Kidney tubule cell (primary cell): ENCODE measurements around the gene CHCHD1.
"Not testable (repeated sequence)": the region's sequence is repeated elsewhere in the genome, so short reads cannot be mapped to it uniquely, and the experiment has no call there.

Source experiments
- DNase-seq: peaks from one replicate; pipeline ENCODE4 v3.0.0-alpha.2; 2018; ENCODE audit warnings: low spot score

CHCHD1 gene

DNA sequence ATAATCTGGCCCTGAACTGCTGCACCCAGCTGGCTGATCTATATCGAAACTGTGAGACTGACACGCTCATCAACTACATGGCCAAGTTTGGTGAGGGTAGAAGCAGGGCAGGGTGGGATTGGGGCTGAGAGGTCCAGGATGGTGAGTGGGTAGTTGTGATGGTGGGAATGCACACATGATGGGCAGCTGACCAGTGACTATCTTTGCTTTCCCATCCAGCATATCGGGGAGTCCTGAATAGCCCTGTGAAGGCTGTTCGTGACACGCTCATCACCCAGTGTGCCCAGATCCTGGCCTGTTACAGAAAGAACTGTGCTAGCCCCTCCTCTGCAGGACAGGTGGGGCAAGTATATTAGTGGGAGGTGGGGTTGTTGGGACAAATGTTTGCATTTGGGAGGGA is 12.5 kb upstream of the CHCHD1 start:
- DNase-seq: no peak

DNA sequence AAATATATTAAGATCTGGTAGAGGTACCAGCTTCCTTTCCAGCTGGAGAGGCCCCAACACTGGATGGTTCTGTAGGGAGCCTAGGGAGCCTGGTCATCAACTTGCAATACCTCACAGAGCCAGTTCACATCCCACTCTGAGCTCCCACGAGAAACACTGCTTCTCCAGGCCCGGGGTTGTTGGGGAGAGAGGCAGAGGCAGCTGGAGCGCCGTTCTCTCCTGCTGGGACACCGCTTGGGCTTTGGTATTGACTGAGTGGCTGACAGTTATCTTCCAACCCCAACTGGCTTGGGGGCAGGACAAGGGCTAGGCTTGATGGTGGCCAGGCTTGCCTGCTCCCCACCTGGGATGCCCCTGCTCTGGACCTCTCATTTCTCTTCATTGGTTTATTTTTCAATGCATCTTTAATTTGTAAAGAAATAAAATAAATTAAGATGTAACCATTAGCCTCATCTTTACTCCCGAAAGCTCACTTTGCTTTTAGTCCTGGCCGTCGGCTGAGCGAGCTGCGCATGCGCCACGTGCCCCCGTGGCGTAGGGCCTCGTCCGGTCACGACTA is 10.0 kb upstream of the CHCHD1 start:
- peak; percentile 22 for DNase-seq

DNA sequence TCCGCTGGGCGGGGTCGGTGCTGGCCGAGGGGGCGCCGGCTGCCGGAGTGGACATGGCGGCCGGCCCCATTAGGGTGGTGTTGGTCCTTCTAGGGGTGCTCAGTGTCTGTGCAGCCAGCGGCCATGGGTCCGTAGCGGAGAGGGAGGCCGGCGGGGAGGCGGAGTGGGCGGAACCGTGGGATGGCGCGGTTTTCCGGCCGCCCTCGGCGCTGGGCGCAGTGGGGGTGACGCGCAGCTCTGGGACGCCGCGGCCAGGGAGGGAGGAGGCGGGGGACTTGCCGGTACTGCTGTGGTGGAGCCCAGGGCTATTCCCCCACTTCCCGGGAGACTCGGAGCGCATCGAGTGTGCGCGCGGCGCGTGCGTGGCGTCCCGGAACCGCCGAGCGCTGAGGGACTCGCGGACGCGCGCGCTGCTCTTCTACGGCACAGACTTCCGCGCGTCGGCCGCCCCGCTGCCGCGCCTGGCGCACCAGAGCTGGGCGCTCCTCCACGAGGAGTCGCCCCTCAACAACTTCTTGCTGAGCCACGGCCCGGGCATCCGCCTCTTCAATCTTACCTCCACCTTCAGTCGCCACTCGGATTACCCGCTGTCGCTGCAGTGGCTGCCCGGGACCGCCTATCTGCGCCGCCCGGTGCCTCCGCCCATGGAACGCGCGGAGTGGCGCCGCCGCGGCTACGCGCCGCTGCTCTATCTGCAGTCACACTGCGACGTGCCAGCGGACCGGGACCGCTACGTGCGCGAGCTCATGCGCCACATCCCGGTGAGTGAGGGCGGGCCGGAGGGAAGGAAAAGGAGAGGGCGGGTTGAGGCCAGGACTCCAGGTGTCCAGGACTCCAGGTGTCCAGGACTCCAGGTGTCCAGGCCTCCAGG is 9.3 kb upstream of the CHCHD1 start:
- DNase-seq: peak; percentile 91

DNA sequence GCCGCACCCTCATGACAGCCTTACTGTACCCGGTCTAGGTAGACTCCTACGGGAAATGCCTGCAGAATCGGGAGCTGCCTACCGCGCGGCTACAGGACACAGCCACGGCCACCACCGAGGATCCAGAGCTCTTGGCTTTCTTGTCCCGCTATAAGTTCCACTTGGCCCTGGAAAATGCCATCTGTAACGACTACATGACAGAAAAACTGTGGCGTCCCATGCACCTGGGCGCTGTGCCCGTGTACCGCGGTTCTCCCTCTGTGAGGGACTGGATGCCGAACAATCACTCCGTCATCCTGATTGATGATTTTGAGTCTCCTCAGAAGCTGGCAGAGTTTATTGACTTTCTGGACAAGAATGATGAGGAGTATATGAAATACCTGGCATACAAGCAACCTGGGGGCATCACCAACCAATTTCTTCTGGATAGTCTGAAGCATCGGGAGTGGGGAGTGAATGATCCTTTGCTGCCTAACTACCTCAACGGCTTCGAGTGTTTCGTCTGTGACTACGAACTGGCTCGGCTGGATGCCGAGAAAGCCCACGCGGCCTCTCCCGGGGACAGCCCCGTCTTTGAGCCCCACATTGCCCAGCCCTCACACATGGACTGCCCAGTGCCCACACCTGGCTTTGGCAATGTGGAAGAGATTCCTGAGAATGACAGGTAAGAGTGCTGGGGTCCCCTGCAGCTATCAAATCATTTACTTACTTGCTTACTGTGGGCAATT is 8.5 kb upstream of the CHCHD1 start:
- peak; percentile 17 for DNase-seq

DNA sequence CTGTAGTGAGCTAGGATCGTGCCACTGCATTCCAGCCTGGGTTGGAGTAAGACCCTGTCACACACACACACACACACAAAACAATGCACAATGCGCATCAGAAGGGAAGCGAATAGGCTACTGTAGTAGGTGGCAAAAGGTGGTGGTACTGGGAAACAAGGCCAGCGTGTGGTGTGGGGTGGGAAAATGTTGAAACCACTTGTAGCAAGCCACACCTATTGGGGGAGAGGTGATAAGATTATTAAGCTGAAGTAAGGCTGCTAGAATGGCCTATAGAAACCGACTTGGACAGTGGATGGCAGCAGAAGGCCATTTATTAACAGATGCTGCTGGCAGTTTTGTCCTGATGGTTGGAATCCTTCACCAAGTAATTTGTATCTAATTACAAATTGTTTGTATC is 7.2 kb upstream of the CHCHD1 start:
- DNase-seq: peak; percentile 49

DNA sequence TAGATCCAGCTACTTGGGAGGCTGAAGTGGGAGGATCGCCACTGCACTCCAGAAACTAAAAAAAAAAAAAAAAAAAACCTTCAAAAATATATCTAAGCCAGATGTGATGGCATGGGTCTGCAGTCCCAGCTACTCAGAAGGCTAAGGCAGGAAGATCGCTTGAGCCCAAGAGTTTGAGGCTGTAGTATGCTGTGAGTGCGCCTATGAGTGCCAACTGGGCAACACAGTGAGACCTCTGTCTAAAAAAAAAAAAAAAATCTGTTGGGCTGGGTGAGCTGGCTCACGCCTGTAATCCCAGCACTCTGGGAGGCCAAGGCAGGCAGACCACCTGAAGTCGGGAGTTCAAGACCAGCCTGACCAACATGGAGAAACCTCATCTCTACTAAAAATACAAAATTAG is 2.8 kb upstream of the CHCHD1 start:
- DNase-seq: no peak

DNA sequence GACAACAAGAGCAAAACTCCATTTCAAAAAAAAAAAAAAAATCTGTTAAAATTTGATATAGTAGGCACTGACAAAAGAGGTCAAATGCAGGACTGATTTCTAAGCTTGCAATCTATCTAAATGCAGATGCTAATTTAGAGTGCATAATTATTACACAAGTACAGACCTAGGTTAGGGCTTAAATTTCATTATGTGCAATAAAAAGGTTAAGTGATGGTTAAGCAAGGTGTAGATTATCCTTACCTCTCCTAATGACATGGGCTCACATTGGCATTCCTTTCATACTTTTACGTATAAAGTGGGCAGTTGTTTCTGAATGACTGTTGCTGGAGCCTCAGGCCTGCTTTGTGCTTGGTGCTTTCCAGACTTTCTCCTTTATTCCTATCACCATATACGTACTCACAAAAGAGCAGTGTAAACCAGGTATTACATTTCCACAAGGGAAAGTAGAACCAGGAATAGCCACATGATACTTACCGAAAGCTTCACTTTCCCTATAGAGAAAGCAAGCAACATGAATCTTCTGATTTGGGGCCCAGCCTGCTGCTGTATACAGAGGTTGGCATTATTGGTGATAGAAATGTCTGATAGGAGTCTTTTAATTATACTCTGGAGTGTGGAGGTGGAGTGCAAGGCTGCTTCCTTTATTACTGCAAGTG is 2.2 kb upstream of the CHCHD1 start:
- DNase-seq: no peak

DNA sequence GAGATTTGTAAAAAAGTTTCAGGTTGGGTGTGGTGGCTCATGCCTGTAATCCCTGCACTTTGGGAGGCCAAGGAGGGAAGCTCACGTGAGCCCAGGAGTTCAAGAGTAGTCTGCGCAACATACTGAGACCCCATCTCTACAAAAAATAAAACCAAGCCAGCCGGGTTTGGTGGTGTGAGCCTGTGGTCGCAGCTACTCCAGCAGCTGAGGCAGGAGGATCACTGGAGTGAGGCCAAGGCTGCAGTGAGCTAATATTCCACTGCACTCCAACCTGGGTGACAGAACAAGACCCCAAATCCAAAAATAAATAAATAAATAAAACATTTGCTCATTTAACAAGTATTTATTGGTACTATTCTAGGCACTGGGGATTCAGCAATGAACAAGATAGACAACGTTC is 1.5 kb upstream of the CHCHD1 start:
- no peak for DNase-seq

DNA sequence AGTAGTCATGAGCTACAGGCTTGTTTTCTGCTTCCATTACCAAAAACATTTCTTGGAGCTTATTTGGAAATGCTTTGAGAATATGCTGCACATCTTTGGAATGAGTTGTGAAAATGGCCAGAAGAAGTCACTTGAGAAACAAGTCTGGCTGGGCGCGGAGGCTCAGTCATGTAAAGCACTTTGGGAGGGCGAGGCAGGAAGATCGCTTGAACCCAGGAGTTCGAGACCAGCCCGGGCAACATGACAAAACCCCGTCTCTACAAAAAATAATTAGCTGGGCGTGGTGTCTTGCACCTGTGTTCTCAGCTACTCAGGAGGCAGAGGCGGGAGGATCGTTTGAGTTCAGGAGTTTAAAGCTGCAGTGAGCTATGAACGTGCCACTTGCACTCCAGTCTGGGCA is 882 bp upstream of the CHCHD1 start:
- DNase-seq: no peak

DNA sequence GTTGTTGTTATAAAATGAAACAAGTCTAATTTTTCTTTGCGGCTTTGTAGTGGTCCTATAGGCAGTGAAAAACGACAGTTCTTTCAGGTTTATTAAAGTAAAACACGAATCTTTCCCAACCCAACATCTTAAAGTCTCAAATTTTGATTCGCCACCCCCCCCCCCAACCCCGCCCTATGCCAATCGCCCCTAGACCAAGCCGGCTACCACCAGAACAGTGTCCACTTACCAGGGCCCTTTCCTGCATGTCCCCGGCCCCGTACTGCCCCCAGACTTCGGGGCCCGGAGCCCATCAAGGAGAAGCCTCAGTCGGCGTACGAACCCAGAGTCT is 335 bp upstream of the CHCHD1 start:
- no peak for DNase-seq

DNA sequence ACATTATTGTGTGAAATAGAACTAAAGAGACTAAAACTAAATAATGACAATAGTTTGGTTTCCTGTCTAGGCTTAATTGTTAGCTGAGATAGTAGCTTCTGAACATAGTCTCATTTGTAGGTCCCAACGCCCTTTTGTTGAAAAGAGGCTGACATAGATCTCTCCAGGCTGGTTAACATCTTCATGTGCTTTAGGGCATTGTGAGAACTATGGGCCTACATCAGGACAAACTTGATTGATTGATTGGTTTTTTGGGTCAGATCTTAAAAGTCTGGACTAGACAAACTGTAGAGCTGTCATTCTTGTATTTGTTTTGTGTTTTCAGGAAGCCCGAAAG is 869 bp downstream of the CHCHD1 start:
- no peak for DNase-seq

DNA sequence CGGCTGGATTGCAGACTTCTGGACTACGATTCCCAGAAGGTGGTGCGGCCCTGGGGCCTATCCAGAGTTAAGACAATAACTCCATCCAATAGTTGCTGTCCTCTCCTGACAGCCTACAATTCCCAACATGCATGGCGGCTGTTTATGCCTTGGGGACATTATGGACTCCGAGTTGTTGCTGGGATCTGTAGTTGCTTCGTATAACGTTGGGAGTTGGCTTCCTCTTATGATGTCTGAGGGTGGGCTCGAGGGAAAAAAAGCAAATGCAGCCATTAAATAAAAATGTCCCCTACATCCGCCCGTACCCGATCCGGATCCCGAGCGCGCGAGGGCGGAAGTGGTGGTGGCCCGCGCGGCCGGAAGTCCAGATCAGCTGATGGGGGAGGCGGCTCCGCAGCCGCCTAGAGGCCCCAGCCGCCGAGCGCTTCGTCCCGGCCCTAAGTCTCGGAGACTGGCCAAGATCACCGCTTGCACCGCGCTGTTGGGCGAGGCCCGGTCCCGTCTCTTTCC is 3.4 kb downstream of the CHCHD1 start, which contains the start of gene ZSWIM8:
TSS of gene ZSWIM8 (plus strand) at position 396 of the 510 bp plus-strand sequence. CDS start 273 bp downstream, outside the sequence.
- DNase-seq: peak; percentile 92

DNA sequence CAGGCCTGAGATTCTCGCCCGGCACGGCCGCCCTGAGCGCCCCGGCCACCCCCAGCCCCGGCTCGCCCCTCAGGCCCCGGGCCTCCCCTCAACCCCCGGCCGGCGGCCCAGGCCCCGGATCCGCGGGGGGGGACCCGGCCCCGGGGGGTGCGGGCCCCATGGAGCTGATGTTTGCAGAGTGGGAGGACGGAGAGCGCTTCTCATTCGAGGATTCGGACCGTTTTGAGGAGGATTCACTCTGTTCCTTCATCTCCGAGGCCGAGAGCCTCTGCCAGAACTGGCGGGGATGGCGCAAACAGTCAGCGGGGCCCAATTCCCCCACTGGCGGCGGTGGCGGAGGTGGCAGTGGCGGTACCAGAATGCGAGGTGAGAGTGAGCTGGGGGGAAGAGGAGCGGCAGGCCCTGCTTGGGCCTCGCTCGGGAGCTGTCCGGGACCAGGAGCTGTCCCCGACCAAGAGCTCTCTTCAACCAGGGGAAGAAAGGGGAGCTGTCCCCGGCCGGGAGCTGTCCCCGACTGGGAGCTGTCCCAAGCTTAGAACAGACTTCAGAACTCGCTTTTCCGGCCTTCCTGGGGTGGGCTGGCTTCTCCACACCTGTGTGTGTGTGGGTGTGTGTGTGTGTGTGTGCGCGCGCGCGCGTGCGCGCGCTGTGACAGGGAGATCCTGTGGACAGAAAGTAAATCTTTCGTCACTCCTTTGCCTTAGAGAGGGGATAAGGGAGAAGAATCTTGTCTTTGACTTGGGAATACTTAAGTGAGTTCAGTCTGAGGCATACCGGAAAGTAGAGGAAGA is 4.1 kb downstream of the CHCHD1 start:
- peak; percentile 67 for DNase-seq

DNA sequence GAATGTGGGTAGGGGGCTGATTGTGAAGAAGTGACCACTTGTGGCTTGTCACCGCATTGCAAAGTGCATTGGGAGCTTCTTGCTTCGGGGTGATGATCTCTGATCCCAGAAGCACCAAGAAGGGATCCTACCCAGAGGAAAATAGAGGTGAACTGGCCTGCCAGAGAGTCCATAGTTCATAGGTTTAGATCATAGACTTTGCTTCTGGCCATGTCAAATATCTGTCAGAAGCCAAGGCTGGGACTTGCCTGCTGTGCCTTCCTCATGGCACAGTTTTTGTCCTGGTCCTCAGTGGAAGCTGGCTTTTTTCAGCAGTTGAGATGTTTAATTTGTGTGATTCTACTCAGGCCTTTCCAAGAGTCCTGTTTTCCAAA is 4.7 kb downstream of the CHCHD1 start:
- DNase-seq: no peak

DNA sequence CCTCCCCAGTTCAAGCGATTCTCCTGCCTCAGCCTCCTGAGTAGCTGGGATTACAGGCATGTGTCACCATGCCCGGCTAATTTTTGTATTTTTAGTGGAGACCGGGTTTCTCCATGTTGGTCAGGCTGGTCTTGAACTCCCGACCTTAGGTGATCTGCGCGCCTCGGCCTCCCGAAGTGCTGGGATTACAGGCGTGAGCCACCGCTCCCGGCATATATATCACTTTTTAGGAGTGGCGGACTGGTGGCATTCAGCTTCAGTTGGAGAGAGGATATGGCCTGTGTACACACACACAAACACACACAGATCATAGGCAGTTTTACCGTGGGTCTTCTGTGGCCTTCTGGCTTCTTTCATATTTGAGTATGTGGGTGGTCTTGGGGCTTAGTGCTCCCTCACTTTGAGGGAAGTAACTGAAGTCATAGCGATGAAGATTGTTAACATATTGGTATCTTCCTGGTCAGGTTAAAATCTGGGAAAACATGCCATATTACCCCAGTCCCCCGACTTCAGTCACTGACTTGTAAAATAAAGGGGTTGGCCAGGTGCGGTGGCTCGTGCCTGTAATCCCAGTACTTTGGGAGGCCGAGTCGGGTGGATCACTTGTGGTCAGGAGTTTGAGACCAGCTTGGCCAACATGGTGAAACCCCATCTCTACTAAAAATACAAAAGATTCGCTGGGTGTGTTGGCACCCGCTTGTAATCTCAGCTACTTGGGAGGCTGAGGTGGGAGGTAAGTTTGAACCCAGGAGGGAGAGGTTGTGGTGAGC is 5.4 kb downstream of the CHCHD1 start:
- not testable (repeated sequence) for DNase-seq

DNA sequence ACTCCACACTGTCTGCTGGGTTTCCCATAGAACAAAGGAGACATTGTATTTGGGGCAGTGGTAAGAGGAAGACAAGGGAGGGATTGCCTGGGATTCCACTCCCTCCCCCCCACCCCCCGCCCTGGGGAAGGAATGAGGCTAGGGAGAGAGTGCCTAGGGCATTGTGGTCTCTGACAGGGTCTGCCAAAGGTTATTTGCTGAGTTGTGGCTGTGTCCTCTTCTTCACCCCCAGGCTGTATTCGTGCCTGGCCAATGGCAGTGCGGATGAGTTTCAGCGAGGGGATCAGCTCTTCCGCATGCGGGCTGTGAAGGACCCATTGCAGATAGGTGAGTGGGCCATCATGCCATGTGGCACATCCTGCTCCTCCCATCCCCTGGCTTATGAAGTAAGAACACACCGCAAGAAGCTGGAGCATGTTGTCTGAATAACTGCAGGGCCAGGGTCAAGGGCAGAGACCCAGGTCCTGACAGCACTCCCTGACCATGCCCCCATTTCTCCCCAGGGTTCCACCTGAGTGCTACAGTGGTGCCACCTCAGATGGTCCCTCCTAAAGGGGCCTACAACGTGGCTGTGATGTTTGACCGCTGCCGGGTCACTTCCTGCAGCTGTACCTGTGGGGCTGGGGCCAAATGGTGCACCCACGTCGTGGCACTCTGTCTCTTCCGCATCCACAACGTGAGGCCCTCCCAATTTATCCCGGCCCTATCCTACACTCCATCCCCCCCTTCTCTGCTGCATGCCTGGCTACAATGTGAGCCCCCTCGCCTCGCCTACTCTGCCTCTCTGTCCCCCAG is 7.2 kb downstream of the CHCHD1 start:
- no peak for DNase-seq

DNA sequence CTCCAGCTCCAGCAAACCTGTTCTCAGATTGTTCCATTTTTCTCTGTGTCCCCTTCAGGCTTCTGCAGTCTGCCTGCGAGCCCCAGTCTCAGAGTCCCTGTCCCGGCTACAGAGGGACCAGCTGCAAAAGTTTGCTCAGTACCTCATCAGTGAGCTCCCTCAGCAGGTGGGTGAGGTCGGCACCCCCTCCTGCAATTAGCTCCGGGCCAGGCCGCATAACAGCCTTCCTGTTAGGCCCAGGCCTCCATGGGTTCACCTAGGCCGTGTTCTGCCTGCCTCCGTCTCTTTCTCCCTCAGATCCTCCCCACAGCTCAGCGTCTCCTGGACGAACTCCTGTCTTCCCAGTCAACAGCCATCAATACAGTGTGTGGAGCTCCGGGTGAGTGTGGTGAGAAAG is 7.8 kb downstream of the CHCHD1 start:
- no peak for DNase-seq

DNA sequence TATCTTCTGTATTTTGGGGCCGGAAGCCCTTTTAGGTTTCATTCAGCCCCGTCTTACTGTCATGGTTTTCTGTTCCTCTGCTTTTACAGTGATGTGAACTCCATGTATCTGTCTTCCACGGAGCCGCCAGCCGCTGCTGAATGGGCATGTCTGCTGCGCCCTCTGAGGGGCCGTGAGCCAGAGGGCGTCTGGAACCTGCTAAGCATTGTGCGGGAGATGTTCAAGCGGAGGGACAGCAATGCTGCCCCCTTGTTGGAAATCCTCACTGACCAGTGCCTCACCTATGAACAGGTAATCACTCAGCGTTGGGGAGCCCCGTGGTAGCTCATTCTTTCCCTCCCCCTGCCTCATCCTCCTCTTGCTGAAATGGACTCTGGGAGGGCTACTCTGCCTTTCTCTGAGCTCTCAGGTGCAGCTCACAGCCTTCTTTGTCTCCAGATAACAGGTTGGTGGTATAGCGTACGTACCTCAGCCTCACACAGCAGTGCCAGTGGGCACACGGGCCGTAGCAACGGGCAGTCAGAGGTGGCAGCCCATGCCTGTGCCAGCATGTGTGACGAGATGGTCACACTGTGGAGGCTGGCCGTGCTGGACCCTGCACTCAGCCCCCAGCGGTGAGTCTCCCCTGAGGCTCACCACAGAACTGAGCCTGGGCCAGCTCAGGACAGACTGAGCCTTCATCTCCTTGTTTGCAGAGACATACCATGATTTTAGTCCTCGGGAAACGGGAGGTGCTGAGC is 9.2 kb downstream of the CHCHD1 start:
- no peak for DNase-seq

DNA sequence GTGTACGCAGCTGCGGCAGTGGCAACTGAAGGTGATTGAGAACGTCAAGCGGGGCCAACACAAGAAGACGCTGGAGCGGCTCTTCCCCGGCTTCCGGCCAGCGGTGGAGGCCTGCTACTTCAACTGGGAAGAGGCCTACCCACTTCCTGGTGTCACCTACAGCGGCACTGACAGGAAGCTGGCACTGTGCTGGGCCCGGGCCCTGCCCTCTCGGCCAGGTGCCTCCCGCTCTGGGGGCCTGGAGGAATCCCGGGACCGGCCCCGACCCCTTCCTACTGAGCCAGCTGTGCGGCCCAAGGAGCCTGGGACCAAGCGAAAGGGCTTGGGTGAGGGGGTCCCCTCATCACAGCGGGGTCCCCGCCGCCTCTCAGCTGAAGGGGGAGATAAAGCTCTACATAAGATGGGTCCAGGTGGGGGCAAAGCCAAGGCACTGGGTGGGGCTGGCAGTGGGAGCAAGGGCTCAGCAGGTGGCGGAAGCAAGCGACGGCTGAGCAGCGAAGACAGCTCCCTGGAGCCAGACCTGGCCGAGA is 10.1 kb downstream of the CHCHD1 start:
- DNase-seq: no peak
